ENCODE results near the gene AIF1L.

- TF ChIP-seq, protein P1, sequence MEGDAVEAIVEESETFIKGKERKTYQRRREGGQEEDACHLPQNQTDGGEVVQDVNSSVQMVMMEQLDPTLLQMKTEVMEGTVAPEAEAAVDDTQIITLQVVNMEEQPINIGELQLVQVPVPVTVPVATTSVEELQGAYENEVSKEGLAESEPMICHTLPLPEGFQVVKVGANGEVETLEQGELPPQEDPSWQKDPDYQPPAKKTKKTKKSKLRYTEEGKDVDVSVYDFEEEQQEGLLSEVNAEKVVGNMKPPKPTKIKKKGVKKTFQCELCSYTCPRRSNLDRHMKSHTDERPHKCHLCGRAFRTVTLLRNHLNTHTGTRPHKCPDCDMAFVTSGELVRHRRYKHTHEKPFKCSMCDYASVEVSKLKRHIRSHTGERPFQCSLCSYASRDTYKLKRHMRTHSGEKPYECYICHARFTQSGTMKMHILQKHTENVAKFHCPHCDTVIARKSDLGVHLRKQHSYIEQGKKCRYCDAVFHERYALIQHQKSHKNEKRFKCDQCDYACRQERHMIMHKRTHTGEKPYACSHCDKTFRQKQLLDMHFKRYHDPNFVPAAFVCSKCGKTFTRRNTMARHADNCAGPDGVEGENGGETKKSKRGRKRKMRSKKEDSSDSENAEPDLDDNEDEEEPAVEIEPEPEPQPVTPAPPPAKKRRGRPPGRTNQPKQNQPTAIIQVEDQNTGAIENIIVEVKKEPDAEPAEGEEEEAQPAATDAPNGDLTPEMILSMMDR (conservative IDR thresholded peaks at IDR 0.05; ENCODE audit: low read depth, low read length), result no peak
- TF ChIP-seq EZH2phosphoT487 (IDR thresholded peaks at IDR 0.05; ENCODE audit: borderline replicate concordance, low read length) (no peak), EZH2 (IDR thresholded peaks at IDR 0.05; ENCODE audit: low read length, unreplicated experiment) (no peak)
Measured at GRCh38 chr9:131103535-131103934, 7.2 kb downstream of the AIF1L start.

Data from PC-3 (cell line).